Ovary (tissue), 3 donors: Measurements from ENCODE around the gene DKK1.

Experiments
- EP300 ChIP-seq: sonication (generic); formaldehyde crosslinking; IDR thresholded peaks from one replicate; pipeline ENCODE4 v1.6.1; 2017; ENCODE audit warnings: antibody characterized with exemption
- POLR2A ChIP-seq: fragments of 450-650 bp; IDR thresholded peaks from one replicate; pipeline ENCODE4 v1.6.1; 2017; ENCODE audit warnings: antibody characterized with exemption, mild to moderate bottlenecking, moderate library complexity
- TF ChIP-seq, protein P1 (sequence below), 3 donors: fragments of 450-650 bp in 2 of 3; fragments of 200-600 bp in 1 of 3; IDR thresholded peaks; one replicate each; pipeline versions ENCODE4 v1.5.1 to v1.8.0; 2016 to 2022; ENCODE audit warnings: antibody characterized with exemption in 3 of 3, mild to moderate bottlenecking in 1 of 3
- donor health status: DM: no; HTN: no; CAD: no.

DNA sequence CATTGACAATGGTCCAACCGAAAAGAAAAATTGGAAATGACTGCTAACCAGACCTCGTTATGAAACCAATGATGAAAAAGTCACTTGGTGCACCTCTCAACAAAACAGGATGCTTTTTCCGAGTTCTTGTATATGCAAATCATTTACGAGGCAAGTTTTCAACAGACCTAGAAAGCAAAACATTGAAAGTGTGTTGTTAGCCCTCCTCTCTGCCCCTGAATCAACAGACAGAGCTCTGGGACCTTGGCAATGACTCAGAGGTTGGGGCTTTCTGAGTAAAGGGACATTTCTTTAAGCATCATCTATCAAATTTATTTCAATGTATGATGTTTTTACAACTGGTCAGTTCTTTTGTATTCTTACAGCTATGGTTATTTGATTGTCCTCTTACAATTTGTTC is 16.3 kb upstream of the DKK1 start:
- no peak for TF ChIP-seq POLR2A
- TF ChIP-seq, protein P1, sequence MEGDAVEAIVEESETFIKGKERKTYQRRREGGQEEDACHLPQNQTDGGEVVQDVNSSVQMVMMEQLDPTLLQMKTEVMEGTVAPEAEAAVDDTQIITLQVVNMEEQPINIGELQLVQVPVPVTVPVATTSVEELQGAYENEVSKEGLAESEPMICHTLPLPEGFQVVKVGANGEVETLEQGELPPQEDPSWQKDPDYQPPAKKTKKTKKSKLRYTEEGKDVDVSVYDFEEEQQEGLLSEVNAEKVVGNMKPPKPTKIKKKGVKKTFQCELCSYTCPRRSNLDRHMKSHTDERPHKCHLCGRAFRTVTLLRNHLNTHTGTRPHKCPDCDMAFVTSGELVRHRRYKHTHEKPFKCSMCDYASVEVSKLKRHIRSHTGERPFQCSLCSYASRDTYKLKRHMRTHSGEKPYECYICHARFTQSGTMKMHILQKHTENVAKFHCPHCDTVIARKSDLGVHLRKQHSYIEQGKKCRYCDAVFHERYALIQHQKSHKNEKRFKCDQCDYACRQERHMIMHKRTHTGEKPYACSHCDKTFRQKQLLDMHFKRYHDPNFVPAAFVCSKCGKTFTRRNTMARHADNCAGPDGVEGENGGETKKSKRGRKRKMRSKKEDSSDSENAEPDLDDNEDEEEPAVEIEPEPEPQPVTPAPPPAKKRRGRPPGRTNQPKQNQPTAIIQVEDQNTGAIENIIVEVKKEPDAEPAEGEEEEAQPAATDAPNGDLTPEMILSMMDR (IDR thresholded peaks at IDR 0.05): no peak
- no peak for TF ChIP-seq EP300
